SK-N-SH treated with all-trans-retinoic acid at 6 μM for 48 hours (cell line): ENCODE data around the gene RASA1.

Experiments used
- SNAI2 ChIP-seq: fragments of 250-450 bp; sonication (Bioruptor Pico); IDR thresholded peaks from 2 replicates; pipeline ENCODE4 v1.5.0; 2020; ENCODE audit warnings: mild to moderate bottlenecking, moderate library complexity
- TCF4 ChIP-seq: fragments of 250-450 bp; sonication (Bioruptor Pico); IDR thresholded peaks from 2 replicates; pipeline ENCODE4 v1.8.0; 2021; ENCODE audit warnings: mild to moderate bottlenecking, moderate library complexity, borderline replicate concordance
- TOX ChIP-seq: fragments of 250-450 bp; sonication (Bioruptor Pico); IDR thresholded peaks from 2 replicates; pipeline ENCODE4 v1.8.0; 2021; ENCODE audit warnings: mild to moderate bottlenecking, moderate library complexity, borderline replicate concordance
- ZFP3 ChIP-seq: fragments of 250-450 bp; sonication (Bioruptor Pico); IDR thresholded peaks from 2 replicates; pipeline ENCODE4 v1.5.0; 2020; ENCODE audit warnings: mild to moderate bottlenecking, moderate library complexity
- TF ChIP-seq, protein P1 (sequence below): fragments of 250-450 bp; sonication (Bioruptor Pico); IDR thresholded peaks from 2 replicates; pipeline ENCODE4 v1.5.1; 2020; ENCODE audit warnings: low read depth, mild to moderate bottlenecking, moderate library complexity
- TF ChIP-seq, protein P2 (sequence below): fragments of 250-450 bp; sonication (Bioruptor Pico); IDR thresholded peaks from 2 replicates; pipeline ENCODE4 v1.8.0; 2021; ENCODE audit warnings: low read depth, mild to moderate bottlenecking, moderate library complexity, borderline replicate concordance

DNA sequence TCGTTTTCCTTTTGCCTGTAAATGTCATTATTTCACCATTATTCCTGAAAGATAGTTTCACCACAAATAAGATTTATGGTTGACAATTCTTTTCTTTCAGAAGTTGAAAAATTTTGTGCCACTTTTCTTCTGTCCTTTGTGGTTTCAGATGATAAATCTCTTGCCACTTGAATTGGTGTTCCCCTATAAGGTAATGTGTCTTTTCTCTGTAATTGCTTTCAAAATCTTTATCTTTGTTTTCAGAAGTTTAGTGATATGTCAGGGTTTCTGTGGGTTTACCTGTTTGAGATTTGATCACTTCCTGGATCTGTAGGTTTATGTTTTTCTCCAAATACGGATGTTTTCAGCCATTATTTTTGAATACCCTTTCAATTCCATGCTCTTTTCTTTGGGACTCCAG lies 14.6 kb downstream of the RASA1 start:
- no peak for TF ChIP-seq TCF4
- TF ChIP-seq ZFP3, result no peak
- TF ChIP-seq, protein P1, sequence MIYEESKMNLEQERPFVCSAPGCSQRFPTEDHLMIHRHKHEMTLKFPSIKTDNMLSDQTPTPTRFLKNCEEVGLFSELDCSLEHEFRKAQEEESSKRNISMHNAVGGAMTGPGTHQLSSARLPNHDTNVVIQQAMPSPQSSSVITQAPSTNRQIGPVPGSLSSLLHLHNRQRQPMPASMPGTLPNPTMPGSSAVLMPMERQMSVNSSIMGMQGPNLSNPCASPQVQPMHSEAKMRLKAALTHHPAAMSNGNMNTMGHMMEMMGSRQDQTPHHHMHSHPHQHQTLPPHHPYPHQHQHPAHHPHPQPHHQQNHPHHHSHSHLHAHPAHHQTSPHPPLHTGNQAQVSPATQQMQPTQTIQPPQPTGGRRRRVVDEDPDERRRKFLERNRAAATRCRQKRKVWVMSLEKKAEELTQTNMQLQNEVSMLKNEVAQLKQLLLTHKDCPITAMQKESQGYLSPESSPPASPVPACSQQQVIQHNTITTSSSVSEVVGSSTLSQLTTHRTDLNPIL (CRISPR knock-in tag), result no peak
- TF ChIP-seq TOX (CRISPR knock-in tag), result no peak
- TF ChIP-seq, protein P2, sequence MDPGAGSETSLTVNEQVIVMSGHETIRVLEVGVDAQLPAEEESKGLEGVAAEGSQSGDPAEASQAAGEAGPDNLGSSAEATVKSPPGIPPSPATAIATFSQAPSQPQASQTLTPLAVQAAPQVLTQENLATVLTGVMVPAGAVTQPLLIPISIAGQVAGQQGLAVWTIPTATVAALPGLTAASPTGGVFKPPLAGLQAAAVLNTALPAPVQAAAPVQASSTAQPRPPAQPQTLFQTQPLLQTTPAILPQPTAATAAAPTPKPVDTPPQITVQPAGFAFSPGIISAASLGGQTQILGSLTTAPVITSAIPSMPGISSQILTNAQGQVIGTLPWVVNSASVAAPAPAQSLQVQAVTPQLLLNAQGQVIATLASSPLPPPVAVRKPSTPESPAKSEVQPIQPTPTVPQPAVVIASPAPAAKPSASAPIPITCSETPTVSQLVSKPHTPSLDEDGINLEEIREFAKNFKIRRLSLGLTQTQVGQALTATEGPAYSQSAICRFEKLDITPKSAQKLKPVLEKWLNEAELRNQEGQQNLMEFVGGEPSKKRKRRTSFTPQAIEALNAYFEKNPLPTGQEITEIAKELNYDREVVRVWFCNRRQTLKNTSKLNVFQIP (CRISPR knock-in tag), result no peak
- TF ChIP-seq SNAI2 (CRISPR knock-in tag), result no peak
